ENCODE data around the gene ZNF467.

ZNF467 gene

DNA sequence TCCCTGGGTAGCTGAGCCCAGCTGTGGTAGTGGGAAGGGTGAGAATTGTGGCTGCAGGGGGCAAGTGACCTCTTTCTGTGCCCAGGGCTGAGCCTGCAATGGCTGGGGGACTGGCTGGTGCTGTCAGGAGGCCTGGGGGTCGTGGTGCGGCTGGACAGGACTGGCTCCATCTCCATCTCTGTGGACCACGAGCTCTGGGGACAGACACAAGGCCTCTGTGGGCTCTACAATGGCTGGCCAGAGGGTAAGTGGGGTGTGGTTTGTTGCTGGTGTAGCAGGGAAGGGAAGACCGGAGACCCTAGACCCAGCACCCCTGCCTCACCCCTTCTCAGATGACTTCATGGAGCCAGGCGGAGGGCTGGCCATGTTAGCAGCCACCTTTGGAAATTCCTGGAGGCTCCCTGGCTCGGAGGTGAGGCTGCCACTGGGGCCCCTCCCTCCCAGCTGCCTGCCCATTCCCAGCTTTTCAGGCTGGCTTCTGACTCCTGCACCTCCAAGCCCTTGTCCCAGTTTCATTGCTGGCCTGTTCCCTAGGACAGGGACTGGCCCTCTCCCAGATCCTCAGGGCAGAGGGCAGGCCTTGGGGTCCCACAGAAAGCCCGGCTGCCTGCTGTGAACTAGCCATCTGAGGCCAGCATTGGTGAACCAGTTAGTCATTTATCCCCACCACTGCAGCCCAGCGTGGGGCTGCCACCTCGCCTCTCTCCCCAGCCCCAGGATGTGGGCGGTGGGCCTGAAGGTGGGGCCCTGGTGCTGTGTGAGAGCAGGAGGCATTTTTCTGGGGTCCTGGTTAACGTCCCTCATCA lies 5.5 kb upstream of the ZNF467 start:
- no peak for TF ChIP-seq CTCF (IDR thresholded peaks at IDR 0.05; ENCODE audit: extremely low read depth, missing control alignments)
- DNase-seq (ENCODE audit: low spot score): no peak

DNA sequence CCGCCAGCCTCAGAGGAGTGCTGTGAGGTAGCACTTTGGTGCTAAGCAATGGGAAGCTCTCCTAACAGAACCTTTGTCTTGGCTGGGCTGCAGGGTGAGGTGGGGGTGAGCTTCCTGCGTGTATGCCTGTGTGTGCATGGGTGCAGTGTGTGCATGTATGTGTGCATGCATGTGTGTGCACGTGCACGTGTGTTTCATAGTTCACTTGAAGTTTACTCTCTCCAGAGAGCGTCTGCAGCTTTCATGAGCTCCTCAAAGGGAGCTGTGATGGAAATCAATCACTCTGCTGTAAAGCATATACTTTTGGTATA lies 4.9 kb upstream of the ZNF467 start:
- no peak for TF ChIP-seq CTCF (IDR thresholded peaks at IDR 0.05; ENCODE audit: extremely low read depth, missing control alignments)
- DNase-seq (ENCODE audit: low spot score): no peak

GRCh38 chr7:149777551-149778326 lies 4.4 kb upstream of the ZNF467 start:
- no peak for TF ChIP-seq CTCF (IDR thresholded peaks at IDR 0.05; ENCODE audit: extremely low read depth, missing control alignments)
- no peak for DNase-seq (ENCODE audit: low spot score)

DNA sequence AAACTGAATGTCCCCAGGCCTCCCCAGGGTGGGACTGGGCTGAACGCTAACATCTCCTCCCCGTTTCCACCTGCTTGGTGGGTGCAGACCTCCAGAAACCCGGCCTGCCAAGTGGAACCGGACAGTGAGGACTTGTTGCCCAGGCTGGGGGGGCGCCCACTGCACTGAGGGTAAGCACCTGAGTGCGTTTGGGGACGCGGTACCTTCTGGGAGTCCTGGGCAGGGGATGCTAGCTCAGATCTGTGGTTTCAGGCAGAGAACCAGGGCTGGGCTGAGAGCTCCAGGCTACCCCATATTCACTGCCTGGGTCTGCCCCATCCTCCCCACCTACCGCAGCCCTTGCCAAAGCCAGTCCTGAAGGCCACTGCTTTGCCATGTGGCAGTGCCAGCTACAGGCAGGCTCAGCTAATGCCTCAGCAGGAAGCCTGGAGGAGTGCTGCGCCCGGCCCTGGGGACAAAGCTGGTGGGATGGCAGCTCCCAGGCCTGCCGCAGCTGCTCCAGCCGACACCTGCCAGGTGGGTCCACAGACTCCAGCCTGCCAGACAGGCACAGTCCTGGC lies 3.5 kb upstream of the ZNF467 start:
- DNase-seq (ENCODE audit: low spot score): no peak
- no peak for TF ChIP-seq CTCF (IDR thresholded peaks at IDR 0.05; ENCODE audit: extremely low read depth, missing control alignments)

GRCh38 chr7:149776289-149776688 lies 2.9 kb upstream of the ZNF467 start:
- no peak for TF ChIP-seq CTCF (IDR thresholded peaks at IDR 0.05; ENCODE audit: extremely low read depth, missing control alignments)
- no peak for DNase-seq (ENCODE audit: low spot score)

GRCh38 chr7:149775176-149775556 lies 1.8 kb upstream of the ZNF467 start:
- no peak for DNase-seq (ENCODE audit: low spot score)
- TF ChIP-seq CTCF (IDR thresholded peaks at IDR 0.05; ENCODE audit: extremely low read depth, missing control alignments): no peak
